ENCODE results near the gene PKIB.
"Not testable (repeated sequence)": the region's sequence is repeated elsewhere in the genome, so short reads cannot be mapped to it uniquely, and the experiment has no call there.

PKIB gene

DNA sequence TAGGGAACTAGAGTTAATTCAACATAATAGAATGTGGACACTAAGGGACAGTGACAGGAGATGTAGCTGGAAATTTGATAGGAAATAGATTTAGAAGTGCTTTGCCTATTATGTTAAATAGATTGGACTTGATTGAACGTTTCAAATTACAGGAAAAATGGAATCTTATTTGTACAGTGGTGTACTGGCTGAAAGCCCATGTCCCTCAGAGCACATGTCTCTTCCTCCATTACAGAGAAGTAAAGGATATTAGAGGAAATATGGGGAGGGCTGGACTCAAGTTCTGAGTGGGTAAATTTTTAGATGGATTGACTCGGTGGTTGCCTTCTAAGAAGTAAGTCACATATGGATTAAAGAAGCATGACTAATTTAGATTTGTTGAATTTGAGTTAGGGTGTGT is 11.4 kb downstream of the PKIB start:
- no peak for DNase-seq

DNA sequence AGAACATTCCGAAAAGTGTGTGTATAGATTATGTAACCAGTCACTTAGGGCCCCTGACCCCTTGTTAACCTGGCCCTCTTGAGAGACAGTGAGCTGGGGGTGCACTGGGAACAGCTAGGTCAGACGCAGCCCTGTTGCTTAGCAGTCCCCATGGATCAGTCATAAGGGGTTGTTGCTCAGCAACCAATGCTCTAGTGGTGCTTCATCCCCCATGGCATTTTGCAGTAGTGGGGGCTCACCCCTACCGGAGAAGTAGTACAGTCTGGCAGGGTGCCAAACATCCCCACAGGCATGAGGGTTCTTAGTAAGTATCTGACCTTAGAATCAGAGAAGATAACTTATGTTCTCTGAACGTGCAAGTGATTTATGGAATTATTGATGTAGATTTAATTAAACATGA is 12.3 kb downstream of the PKIB start:
- no peak for DNase-seq

DNA sequence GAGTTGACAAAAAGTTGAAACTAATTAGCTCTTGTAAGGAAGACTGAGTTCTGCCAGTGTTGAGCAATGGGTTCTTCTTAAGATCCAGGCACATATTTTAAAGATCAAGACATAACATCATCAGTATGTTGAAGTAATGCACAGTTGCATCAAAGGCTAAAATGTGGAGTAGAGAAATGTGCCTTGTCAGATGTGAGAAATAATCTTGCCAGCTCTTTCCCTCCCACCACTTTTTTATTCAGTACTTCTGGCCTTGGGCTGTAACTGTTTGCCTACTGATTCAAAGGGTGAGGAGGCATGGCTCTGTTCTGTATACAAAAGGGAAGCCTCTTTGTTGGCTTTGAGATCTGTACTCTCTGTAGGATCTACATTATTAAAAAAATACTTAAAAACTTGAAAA is 13.1 kb downstream of the PKIB start:
- DNase-seq, result no peak

DNA sequence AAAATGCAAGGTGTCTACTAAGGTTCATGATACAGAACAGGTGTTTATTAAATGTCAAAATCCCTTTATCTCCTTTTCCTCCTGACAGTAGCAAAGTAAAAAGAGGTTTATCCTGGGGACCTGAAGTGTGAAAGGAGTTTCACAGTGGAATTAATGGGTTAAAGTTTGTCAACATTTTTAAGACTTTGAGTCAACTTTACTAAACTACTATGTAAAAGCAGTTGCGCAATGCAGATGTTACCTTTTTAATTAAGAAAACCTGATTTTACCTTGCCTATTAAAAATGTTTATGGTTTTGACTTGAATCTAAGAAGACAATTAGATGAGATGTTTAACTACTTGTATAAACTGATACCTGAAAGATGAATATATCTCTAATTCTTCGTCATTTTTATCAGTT is 14.6 kb downstream of the PKIB start:
- DNase-seq, result no peak

DNA sequence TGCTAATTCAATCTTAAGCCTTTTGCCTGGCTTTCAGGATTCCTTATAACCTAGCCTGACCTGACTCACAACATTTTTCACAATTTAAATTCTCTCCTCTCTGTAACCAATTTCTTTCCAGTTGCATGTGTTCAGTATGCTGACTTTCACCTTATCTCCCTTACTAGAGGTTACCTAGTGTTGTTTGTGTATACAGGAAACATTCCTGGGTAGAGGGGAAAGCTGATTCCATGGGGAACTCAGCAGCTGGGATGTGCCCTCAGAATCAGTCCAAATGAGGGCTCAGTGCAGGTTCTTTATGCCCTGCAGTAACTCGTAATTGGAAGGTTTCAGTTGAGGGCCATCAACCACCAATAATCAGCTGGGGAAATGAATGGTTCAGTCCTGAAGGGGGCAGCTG is 18.5 kb downstream of the PKIB start:
- DNase-seq, result no peak

DNA sequence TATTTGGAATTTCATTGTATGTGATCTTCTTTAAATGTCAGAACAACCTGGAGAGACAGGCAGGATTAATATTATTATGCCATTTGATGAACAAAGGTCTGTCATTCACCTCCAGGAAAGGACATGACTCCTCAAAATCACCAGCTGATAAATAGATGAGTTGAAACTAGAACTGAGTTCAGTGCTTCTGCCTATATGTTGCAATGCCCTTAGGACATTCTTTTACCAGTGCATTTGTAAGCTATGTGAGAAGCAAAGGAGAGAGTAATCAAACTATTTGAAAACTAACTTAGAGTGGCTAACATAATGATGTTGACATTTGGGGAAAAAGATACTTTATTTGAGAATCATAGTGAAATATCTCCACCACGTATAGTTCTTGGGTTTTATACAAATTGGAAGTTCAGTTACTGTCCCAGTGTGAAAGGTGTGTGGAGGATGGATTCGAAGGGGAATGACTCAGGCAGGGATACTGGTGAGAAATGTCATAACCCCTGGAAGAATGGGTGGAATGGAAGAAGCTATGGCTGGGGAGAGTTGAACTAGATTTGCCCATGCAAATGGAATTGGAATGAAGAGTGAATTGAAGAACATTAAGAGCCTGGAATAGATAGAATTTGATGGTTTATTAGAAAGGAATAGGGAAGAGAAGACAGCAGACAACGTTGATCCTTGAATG is 21.5 kb downstream of the PKIB start:
- no peak for DNase-seq

DNA sequence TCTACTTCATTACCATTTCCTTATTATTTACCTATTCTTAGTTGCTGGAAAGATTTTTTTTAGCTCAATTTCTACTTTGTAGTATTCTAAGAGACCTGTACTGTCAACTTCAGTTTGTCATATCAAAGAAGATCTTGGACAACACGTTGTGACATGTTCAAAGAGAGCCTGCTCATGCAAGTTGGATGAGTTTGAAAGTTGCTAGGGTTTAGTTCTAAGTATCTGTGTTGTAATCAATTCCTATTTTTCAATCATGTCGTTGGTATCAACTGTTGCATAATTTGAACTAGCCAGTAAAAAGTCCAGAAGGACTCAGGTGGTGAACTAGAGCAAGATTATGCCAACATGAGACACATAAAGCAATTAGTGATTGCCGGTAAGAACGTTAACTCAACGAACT is 30.2 kb downstream of the PKIB start:
- no peak for DNase-seq

DNA sequence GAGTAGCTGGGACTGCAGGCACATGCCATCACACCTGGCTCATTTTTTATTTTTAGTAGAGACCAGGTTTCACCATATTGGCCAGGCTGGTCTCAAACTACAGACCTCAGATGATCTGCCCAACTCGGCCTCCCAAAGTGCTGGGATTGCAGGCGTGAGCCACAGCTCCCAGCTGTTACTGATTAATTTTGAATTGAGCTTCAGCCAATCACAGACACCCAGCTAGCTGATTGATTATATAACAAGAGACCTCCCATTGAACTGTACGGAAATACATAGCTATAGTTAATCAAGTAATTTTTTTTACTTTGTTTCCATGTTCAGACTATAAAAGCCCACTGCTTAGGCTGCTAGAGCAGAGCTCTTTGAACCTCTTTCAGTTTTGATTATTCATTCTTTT is 31.6 kb downstream of the PKIB start:
- DNase-seq, result no peak

DNA sequence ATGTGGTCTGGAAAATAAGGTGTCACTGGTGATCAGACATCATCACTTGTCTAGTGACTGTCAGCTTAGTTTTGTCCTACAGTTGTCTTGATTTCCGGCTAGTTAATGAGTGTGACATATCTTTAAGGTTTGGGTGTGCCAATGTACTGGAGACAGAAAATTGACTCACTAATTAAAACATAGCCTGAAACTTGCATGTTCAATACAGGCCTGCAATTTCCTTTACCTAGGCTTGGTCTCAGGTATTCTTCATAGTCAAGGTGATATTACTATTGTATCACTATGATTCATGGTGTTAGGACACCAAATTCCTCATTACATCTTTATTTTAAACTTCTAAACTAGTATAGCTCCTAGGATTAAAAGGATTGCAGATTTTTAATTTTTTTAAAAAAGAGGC is 32.4 kb downstream of the PKIB start:
- not testable (repeated sequence) for DNase-seq

DNA sequence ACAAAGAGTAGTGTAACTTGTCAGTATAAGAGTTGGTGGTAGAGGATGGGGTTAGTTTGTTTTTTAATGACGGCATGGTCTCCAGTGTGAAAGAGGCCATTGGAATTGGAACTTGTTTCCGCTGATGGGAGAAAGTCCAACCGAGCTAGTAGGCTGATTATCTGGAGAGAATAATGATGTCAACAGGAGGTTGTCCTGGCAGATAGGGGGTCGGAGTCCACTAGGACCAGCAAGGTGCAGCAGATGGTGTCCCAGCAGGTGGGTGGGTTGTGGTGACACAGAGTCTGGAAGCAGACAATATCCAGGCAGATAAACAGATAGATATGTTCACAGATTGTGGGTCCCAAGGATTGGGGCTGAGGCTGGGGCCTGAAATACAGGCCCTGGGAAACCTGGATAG is 35.1 kb downstream of the PKIB start:
- peak in 3 of 14 donors; percentile 4 to 97 (median 45) for DNase-seq

DNA sequence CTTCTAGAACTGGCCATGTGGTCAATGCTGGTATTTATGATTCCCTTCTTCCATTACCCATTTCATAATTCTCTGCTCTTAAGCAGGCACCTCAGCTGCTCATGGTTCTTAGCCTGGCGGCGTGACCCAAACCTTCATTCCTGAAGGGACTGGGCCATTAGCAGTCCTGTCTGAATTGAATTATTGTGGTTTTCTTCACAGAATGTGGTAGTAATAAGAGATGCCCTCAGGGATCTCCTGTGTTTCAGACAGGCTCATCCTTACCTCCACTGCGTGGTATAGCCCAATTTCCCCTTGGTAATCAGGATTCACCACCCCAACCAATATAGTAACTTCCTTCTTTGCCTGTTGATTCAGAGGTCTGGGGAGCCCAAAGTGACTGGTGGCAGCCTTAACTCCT is 37.6 kb downstream of the PKIB start:
- DNase-seq, result no peak

DNA sequence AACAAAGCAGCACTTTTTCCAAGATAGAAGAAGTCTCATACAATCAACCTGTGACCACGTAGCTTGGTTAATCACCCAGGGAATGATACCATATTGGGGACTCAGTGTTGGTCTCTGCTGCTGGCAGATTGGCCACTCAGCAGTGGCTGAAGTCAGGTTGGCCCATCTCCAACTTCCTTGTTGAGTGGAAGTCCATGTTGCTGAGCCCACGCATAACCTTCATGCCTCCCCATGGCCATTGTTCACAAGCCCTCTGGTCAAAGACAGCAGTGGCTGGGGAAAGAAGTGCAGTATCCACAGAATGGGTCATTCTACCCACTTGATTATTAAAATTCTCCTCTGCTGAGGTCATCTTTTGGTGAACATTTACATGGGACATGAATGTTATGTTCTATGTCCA is 38.5 kb downstream of the PKIB start:
- DNase-seq, result no peak

DNA sequence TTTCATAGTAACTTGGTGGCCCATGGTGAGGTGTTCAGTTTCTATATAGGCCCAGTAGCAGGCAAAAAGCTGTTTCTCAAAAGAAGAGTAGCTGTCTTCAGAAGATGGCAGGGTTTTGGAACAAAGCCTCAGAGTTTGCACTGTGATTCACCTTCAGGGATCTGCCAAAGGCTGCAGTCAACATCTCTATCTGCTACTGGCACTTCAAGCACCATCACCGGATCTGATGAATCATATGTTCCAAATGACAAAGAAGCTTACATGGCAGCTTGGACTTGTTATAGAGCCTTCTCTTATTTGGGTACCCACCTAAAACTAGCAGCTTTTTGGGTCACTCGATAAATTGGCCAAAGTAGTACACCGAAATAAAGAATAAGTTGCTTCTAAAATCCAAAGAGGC is 39.5 kb downstream of the PKIB start:
- DNase-seq, result no peak

DNA sequence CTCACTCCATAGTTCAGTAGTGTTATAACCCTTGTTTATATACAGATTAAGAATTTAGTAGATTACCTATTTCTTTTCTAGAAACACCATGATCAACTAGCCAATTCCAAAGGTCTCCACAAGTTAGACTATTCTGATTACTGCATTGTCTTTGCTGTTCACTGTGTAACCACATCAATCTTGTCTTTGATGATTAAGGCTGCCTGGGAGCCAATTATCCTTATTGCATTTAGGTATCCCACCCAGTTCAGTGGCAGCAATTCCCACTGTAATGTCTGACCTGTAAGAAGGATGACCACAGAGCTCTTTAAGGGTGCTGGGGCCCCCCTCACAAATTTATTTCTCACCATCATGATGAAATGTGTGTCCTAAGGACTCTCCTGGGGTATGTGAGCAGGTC is 40.2 kb downstream of the PKIB start:
- no peak for DNase-seq

DNA sequence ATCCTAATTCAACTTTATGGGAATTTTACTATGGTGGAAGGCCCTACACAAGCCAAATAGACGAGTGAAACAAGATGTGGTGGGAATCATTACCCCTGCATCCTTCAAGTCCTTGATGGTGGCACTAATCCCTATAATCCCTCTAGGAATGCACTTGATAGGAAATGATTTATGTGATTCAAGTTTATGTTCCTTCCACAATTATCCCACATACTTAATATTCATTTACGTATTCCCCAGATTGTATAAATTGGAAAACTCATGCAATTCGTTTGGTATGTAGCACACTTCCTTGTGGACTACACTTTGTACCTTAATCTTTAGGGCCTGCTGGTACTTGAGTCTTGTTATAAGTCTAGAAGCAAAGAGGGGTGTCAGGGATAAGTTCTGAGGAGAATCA is 40.8 kb downstream of the PKIB start:
- DNase-seq, result no peak

DNA sequence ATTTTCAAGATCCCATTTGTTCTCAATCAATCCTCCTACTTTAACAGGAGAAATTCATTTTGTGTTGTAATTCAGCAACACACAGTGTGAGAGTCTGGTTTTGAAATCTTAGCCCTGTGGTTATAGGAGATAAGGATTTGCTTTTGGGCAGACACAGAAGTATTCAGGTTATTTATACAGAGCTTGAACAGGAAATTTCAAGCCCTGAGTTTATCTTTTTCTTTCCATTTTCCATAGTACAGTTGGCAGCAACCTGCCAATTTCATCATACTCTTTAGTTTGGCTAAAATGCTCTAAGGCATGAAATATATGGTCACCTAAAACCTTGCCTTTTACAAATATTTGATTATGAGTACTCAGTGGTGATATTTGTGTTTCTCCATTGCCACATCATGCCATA is 41.4 kb downstream of the PKIB start:
- no peak for DNase-seq

DNA sequence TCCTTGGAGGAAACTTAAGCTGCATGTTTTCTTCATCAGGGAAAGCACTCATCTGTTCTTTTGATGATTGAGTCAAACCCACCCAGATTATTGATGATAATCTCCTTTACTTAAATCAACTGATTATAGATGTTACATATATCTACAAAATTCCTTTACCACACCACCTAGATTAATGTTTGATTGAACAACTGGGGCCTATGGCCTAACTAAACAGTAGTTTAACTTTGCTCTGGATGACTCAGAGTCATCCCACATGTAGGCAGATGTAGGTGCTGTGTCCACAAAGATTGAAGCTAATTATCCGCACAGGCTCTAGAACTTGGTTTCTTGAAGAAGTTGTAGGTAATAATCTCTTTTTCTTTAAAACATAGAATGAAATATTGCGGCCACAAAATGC is 42.2 kb downstream of the PKIB start:
- DNase-seq, result no peak

DNA sequence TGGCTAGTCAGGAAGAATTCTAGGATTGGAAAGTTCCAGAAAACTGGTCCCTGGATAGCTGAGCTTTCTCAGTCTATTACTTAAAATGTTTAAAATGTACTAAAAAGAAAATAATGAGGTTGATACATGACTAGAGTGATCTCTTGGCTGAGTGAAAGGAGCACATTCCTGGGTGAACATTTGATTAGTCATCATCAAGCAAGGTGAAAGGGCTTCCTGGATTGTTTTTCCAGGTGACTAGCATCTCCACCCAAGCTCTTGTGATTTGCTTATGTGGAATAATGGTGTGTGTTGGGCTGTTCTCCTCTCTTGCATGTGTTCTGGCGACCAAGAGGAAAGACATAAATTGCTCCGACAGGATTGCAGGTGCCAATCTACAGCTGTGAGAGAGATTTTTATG is 42.9 kb downstream of the PKIB start:
- no peak for DNase-seq

DNA sequence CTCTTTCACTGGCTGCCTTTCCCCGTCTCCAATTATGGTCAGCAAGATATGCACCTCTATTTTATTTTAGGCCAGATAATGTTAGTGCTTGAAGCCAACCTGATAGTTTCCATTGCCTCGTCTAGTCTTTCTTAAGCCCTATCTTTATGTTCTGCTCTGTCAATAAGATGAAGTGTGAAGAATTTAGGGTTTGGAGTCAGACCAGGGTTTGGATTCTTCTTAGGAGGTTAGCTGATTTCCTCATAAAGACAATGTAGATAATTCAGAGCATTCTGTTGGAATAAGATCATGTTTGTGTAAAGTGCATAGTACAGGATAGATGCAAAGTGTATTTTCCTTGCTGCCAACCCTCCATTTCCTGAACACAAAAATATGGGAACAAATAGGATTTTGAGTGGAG is 43.8 kb downstream of the PKIB start:
- DNase-seq, result no peak

DNA sequence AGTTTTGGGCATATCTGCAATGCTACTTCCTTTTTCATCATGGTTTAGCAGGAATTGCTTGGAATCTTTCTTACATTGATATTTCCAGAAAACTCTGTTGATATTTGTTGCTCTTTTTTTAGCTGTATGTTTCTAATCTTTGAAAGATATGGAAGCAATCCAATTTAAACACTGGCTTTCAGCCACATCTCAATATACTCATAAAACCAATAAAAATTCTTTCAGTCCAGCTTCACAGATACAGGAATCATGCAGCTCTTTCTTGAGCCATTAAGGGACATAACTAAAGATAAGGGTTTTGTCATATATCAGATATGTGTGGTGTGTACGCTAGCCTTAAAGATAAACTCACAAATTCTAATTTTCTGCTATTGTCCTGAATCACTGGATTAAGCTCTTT is 47.4 kb downstream of the PKIB start:
- DNase-seq, result no peak

DNA sequence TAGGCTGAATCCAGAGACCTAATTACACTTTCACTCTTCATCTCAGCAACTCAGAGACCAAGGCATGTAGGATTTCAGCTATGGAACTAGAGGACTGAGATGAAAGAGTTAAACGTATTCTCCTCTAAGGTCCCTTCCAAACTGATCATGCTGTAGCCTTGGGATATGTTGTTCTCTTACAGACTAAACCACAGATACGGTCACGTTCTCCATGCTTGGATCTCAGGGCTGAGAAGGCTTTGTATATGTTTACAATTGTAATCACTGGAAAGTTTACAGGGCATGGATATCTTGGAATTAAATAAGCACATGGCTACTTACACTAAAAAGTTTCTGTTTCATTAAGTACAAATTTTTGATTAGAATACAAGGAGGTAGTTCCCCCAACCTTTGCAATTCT is 50.1 kb downstream of the PKIB start:
- no peak for DNase-seq

DNA sequence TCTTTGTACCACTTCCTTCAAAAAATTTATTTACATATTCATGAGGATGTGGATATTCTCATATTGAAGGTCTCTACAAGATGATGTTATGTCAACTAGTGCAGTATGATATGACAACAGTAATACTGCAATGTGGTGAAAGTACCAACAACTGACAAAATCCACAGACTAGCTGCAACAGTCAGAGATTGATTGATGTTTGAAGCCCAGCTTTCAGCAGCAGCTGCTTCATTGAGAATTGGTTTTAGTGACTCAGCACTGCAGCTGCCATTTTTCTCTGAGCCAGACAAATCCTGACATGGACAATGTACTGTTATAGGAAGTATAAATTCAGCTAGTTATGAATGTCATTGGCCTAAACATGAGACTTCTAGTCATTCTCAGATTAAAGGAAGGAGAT is 53.8 kb downstream of the PKIB start:
- DNase-seq, result no peak

DNA sequence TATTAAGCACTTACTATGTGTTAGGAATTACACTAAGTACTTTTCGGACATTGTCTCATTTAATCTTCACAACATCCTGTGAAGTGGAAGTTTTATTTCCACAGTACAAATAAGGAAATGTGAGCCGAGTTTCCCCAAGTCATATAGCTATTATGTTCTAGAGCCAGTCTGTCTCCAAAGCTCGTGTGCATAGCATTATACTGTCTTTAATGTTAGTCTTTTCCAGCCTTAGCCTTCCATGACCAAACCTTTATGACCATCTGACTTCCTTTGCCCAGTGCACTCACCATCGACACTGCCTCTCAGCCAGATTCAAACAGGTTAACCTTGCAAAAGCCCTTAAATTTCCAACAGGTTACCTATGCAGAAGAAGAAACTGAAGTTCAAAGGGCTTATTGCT is 55.7 kb downstream of the PKIB start:
- DNase-seq, result no peak

DNA sequence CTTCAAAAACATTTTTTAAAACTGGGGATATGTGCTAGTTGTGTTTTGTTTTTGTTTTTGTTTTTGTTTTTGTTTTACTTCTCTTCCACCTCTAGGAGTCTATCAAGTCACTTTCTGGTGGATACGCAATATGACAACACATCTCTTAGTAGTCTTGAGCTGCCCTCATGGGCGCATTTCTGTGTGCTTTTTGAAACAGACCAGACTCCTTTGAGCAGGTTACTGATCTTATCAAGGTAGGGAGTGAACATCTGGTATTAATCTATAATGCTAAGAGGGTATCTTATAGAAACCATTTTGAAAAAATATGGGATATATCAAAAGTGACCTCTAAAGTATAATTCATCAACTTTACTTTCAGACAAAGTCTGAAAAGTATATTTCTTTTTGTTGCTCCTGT is 56.2 kb downstream of the PKIB start:
- DNase-seq, result no peak

DNA sequence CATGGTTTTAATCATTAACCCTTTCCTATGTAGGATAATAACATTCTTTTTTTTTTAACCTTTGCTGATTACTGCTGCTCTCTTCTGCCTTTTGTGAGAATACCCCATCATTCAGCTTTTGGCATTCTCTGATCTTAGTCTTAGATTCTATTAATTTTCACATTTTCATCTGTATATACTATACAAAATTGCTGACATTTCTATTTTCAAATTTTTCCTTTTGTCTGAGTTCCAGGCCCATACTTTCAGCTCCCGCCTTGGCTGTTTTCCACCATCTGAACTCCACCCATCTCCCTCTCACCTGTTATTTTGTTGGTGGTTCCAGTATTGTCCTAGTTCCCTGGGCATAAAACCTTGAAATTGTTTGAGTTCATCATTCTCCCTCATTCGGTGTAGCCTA is 59.2 kb downstream of the PKIB start:
- DNase-seq, result no peak

DNA sequence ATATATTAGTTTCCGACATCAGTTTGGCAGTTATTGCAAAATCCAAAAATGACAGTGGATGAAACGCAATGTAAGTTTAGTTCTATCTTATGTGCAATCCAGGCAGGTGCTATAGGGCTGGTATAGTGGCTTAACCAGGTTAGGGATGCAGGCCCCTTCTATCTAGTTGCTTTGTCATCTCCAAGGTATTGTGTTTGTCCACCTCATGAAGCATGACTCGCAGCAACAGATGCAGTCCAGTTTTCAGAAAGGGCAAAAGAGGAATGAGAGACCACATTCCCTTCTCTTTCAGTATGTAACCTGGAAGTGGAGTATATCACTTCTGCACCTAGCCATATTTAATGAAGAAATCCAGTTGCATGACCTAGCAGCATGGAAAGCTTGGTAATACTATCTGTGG is 59.7 kb downstream of the PKIB start:
- no peak for DNase-seq

All from C1 segment of cervical spinal cord (tissue), 14 donors.